OCI-LY1 (cell line): Measurements from ENCODE around the gene MGAT4C.

ENCODE experiments used
- H2AFZ ChIP-seq: fragments of 200-600 bp; sonication (generic), shearing (Covaris generic); 2 replicates; pipeline ENCODE4 v1.6.0; 2014; ENCODE audit warnings: antibody characterized with exemption, mild to moderate bottlenecking, low read length
- H3F3A ChIP-seq: fragments of 200-600 bp; sonication (generic), shearing (Covaris generic); 2 replicates; pipeline ENCODE4 v1.6.0; 2014; ENCODE audit warnings: mild to moderate bottlenecking, antibody characterized with exemption, low read length, moderate library complexity; ENCODE audit not compliant: insufficient read depth
- H3K27ac ChIP-seq: fragments of 200-600 bp; sonication (generic); 2 replicates; pipeline ENCODE4 v1.5.1; 2014; ENCODE audit warnings: low read length, mixed run types, mild to moderate bottlenecking, low read depth; ENCODE audit not compliant: poor library complexity, severe bottlenecking
- H3K27me3 ChIP-seq: fragments of 200-600 bp; sonication (generic); 2 replicates; pipeline ENCODE4 v1.6.0; 2014; ENCODE audit warnings: antibody characterized with exemption, mild to moderate bottlenecking, low read length, moderate library complexity; ENCODE audit not compliant: insufficient read depth
- H3K36me3 ChIP-seq: fragments of 200-600 bp; sonication (generic); 2 replicates; pipeline ENCODE4 v1.6.1; 2014; ENCODE audit warnings: mild to moderate bottlenecking, antibody characterized with exemption, low read length, moderate library complexity, mixed read lengths; ENCODE audit not compliant: insufficient read depth
- H3K4me1 ChIP-seq: fragments of 200-600 bp; sonication (generic); 2 replicates; pipeline ENCODE4 v1.5.1; 2014; ENCODE audit warnings: mild to moderate bottlenecking, low read length, moderate library complexity; ENCODE audit not compliant: insufficient read depth, severe bottlenecking
- H3K4me2 ChIP-seq: fragments of 200-600 bp; sonication (generic), shearing (Covaris generic); 2 replicates; pipeline ENCODE4 v1.6.1; 2014; ENCODE audit warnings: low read length
- H3K4me3 ChIP-seq: fragments of 200-600 bp; sonication (generic); 2 replicates; pipeline ENCODE4 v1.5.1; 2014; ENCODE audit warnings: low read length, low read depth, mild to moderate bottlenecking, mixed read lengths; ENCODE audit not compliant: poor library complexity, severe bottlenecking
- H3K79me2 ChIP-seq: fragments of 200-600 bp; shearing (Covaris generic); 2 replicates; pipeline ENCODE4 v1.6.1; 2016; ENCODE audit warnings: mixed run types, low read length, mixed read lengths; ENCODE audit not compliant: insufficient read depth
- H3K9ac ChIP-seq: fragments of 200-600 bp; sonication (generic), shearing (Covaris generic); 2 replicates; pipeline ENCODE4 v1.6.1; 2014; ENCODE audit warnings: mild to moderate bottlenecking, low read length, mixed read lengths
- H3K9me2 ChIP-seq: fragments of 200-600 bp; sonication (generic), shearing (Covaris generic); 2 replicates; pipeline ENCODE4 v1.6.1; 2014; ENCODE audit warnings: low read depth, mild to moderate bottlenecking, low read length, mixed read lengths
- H3K9me3 ChIP-seq: fragments of 200-600 bp; shearing (Covaris generic); 2 replicates; pipeline ENCODE4 v1.6.1; 2014; ENCODE audit warnings: low read length, mixed read lengths
- H4K20me1 ChIP-seq: fragments of 200-600 bp; sonication (generic), shearing (Covaris generic); 2 replicates; pipeline ENCODE4 v1.6.0; 2016; ENCODE audit warnings: mild to moderate bottlenecking, low read length; ENCODE audit not compliant: insufficient read depth
- CTCF ChIP-seq: fragments of 200-600 bp; sonication (generic), shearing (Covaris generic); IDR thresholded peaks from 2 replicates; pipeline ENCODE4 v1.5.1; 2017; ENCODE audit warnings: mild to moderate bottlenecking, antibody characterized with exemption, low read length, moderate library complexity, mixed read lengths
- EZH2 ChIP-seq: fragments of 200-600 bp; sonication (generic), shearing (Covaris generic); IDR thresholded peaks from 2 replicates; pipeline ENCODE4 v1.8.0; 2017; ENCODE audit warnings: borderline replicate concordance, mixed run types, mild to moderate bottlenecking, antibody characterized with exemption, low read length, moderate library complexity, mixed read lengths

Gene MGAT4C

GRCh38 chr12:86006727-86007126 is 249.5 kb downstream of the MGAT4C start:
- Histone ChIP-seq H3K4me2 (no peak overlapping the region), H3K27me3 (no peaks in the 10 kb centered on the region), H3K9ac (no peak overlapping the region), H3K4me1 (no peaks in the 10 kb centered on the region), H2AFZ (no peak overlapping the region), H3K4me3 (no peak overlapping the region), H3K9me2 (no peaks in the 10 kb centered on the region), H3K9me3 (no peaks in the 10 kb centered on the region), H3K79me2 (no peaks in the 10 kb centered on the region), H3F3A (no peaks in the 10 kb centered on the region), H3K36me3 (no peaks in the 10 kb centered on the region), H4K20me1 (no peaks in the 10 kb centered on the region), H3K27ac (no peak overlapping the region)
- TF ChIP-seq CTCF: no peak
- TF ChIP-seq EZH2: no peak

GRCh38 chr12:85998074-85998473 is 258.1 kb downstream of the MGAT4C start:
- Histone ChIP-seq H3K27me3 (no peaks in the 10 kb centered on the region), H3K9me3 (no peaks in the 10 kb centered on the region), H3K27ac (no peak overlapping the region), H3K4me2 (no peak overlapping the region), H3K9ac (no peak overlapping the region), H3K4me3 (no peak overlapping the region), H3K79me2 (no peaks in the 10 kb centered on the region), H3K4me1 (no peaks in the 10 kb centered on the region), H3K36me3 (no peaks in the 10 kb centered on the region), H2AFZ (no peak overlapping the region), H3K9me2 (no peaks in the 10 kb centered on the region), H4K20me1 (no peaks in the 10 kb centered on the region), H3F3A (no peaks in the 10 kb centered on the region)
- TF ChIP-seq EZH2: no peak
- no peak for TF ChIP-seq CTCF

GRCh38 chr12:85996280-85996679 is 259.9 kb downstream of the MGAT4C start:
- H4K20me1 ChIP-seq: no peaks in the 10 kb centered on the region
- H3K4me1 ChIP-seq: no peaks in the 10 kb centered on the region
- H3K4me2 ChIP-seq: no peak overlapping the region
- H3K9me2 ChIP-seq: no peaks in the 10 kb centered on the region
- H3K27me3 ChIP-seq: no peaks in the 10 kb centered on the region
- TF ChIP-seq EZH2 (no peak), CTCF (no peak)
- no peak overlapping the region for H3K9ac ChIP-seq
- no peaks in the 10 kb centered on the region for H3F3A ChIP-seq
- no peaks in the 10 kb centered on the region for H3K79me2 ChIP-seq
- no peak overlapping the region for H3K27ac ChIP-seq
- no peak overlapping the region for H2AFZ ChIP-seq
- no peak overlapping the region for H3K4me3 ChIP-seq
- no peaks in the 10 kb centered on the region for H3K36me3 ChIP-seq
- no peaks in the 10 kb centered on the region for H3K9me3 ChIP-seq
